OCI-LY1 (cell line): Measurements from ENCODE around the gene C11orf42.
A peak's percentile ranks its signal among the peaks of the same experiment; 100 is the strongest.

Experiments used
- H2AFZ ChIP-seq: fragments of 200-600 bp; sonication (generic), shearing (Covaris generic); 2 replicates; pipeline ENCODE4 v1.6.0; 2014; ENCODE audit warnings: antibody characterized with exemption, mild to moderate bottlenecking, low read length
- H3F3A ChIP-seq: fragments of 200-600 bp; sonication (generic), shearing (Covaris generic); 2 replicates; pipeline ENCODE4 v1.6.0; 2014; ENCODE audit warnings: mild to moderate bottlenecking, antibody characterized with exemption, low read length, moderate library complexity; ENCODE audit not compliant: insufficient read depth
- H3K27ac ChIP-seq: fragments of 200-600 bp; sonication (generic); 2 replicates; pipeline ENCODE4 v1.5.1; 2014; ENCODE audit warnings: low read length, mixed run types, mild to moderate bottlenecking, low read depth; ENCODE audit not compliant: poor library complexity, severe bottlenecking
- H3K27me3 ChIP-seq: fragments of 200-600 bp; sonication (generic); 2 replicates; pipeline ENCODE4 v1.6.0; 2014; ENCODE audit warnings: antibody characterized with exemption, mild to moderate bottlenecking, low read length, moderate library complexity; ENCODE audit not compliant: insufficient read depth
- H3K36me3 ChIP-seq: fragments of 200-600 bp; sonication (generic); 2 replicates; pipeline ENCODE4 v1.6.1; 2014; ENCODE audit warnings: mild to moderate bottlenecking, antibody characterized with exemption, low read length, moderate library complexity, mixed read lengths; ENCODE audit not compliant: insufficient read depth
- H3K4me1 ChIP-seq: fragments of 200-600 bp; sonication (generic); 2 replicates; pipeline ENCODE4 v1.5.1; 2014; ENCODE audit warnings: mild to moderate bottlenecking, low read length, moderate library complexity; ENCODE audit not compliant: insufficient read depth, severe bottlenecking
- H3K4me2 ChIP-seq: fragments of 200-600 bp; sonication (generic), shearing (Covaris generic); 2 replicates; pipeline ENCODE4 v1.6.1; 2014; ENCODE audit warnings: low read length
- H3K4me3 ChIP-seq: fragments of 200-600 bp; sonication (generic); 2 replicates; pipeline ENCODE4 v1.5.1; 2014; ENCODE audit warnings: low read length, low read depth, mild to moderate bottlenecking, mixed read lengths; ENCODE audit not compliant: poor library complexity, severe bottlenecking
- H3K79me2 ChIP-seq: fragments of 200-600 bp; shearing (Covaris generic); 2 replicates; pipeline ENCODE4 v1.6.1; 2016; ENCODE audit warnings: mixed run types, low read length, mixed read lengths; ENCODE audit not compliant: insufficient read depth
- H3K9ac ChIP-seq: fragments of 200-600 bp; sonication (generic), shearing (Covaris generic); 2 replicates; pipeline ENCODE4 v1.6.1; 2014; ENCODE audit warnings: mild to moderate bottlenecking, low read length, mixed read lengths
- H3K9me2 ChIP-seq: fragments of 200-600 bp; sonication (generic), shearing (Covaris generic); 2 replicates; pipeline ENCODE4 v1.6.1; 2014; ENCODE audit warnings: low read depth, mild to moderate bottlenecking, low read length, mixed read lengths
- H3K9me3 ChIP-seq: fragments of 200-600 bp; shearing (Covaris generic); 2 replicates; pipeline ENCODE4 v1.6.1; 2014; ENCODE audit warnings: low read length, mixed read lengths
- H4K20me1 ChIP-seq: fragments of 200-600 bp; sonication (generic), shearing (Covaris generic); 2 replicates; pipeline ENCODE4 v1.6.0; 2016; ENCODE audit warnings: mild to moderate bottlenecking, low read length; ENCODE audit not compliant: insufficient read depth
- CTCF ChIP-seq: fragments of 200-600 bp; sonication (generic), shearing (Covaris generic); IDR thresholded peaks from 2 replicates; pipeline ENCODE4 v1.5.1; 2017; ENCODE audit warnings: mild to moderate bottlenecking, antibody characterized with exemption, low read length, moderate library complexity, mixed read lengths
- EZH2 ChIP-seq: fragments of 200-600 bp; sonication (generic), shearing (Covaris generic); IDR thresholded peaks from 2 replicates; pipeline ENCODE4 v1.8.0; 2017; ENCODE audit warnings: borderline replicate concordance, mixed run types, mild to moderate bottlenecking, antibody characterized with exemption, low read length, moderate library complexity, mixed read lengths

C11orf42 gene

DNA sequence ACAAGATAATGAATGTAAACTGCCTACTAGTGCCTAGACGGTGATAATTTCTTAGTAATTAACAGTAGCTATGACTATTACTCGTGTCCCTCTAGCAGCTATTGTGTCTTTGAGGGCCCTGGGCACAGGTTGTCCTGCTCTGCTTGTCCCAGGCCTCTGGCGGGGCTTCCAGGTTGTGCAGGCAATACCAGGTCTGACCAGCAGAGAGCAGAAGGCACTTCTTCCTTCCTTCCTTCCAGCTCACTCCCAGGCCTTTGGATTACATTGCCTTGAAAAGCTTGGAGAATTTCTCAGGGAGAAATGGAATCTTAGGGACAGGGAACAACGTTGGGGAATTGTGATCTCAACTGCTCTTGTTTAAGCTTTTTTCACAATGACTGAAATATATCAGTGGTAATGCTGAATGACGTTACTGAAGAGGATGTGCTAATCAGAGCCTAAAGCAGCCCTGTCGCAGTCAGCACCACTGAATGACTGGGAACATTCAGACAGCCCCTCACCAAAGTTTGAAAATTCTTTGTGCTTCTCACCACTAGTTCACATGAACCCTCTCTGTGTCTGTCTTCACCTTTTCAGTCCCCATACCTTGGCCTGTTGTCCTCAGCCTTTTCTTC, 45.9 kb downstream of the C11orf42 start:
- Histone ChIP-seq H4K20me1 (no peaks in the 10 kb centered on the region), H3K36me3 (no peaks in the 10 kb centered on the region), H3K4me2 (no peak overlapping the region), H3K27ac (no peak overlapping the region), H3K4me1 (no peaks in the 10 kb centered on the region), H2AFZ (no peak overlapping the region), H3K9ac (no peak overlapping the region), H3K9me2 (no peaks in the 10 kb centered on the region), H3K27me3 (no peaks in the 10 kb centered on the region), H3K79me2 (no peaks in the 10 kb centered on the region), H3F3A (no peaks in the 10 kb centered on the region), H3K9me3 (no peaks in the 10 kb centered on the region), H3K4me3 (no peak overlapping the region)
- TF ChIP-seq EZH2 (no peak), CTCF (peak; percentile 89)

- no peaks in the 10 kb centered on the region for H3K4me1 ChIP-seq
- no peaks in the 10 kb centered on the region for H3K9me2 ChIP-seq
- H3K79me2 ChIP-seq, result no peaks in the 10 kb centered on the region
- H3K27ac ChIP-seq, result no peak overlapping the region
- H3F3A ChIP-seq, result no peaks in the 10 kb centered on the region
- H3K27me3 ChIP-seq, result no peaks in the 10 kb centered on the region
- no peaks in the 10 kb centered on the region for H4K20me1 ChIP-seq
- TF ChIP-seq CTCF (no peak), EZH2 (no peak)
- H3K9ac ChIP-seq, result no peak overlapping the region
- H3K4me2 ChIP-seq, result no peak overlapping the region
- no peaks in the 10 kb centered on the region for H3K36me3 ChIP-seq
- no peaks in the 10 kb centered on the region for H3K9me3 ChIP-seq
- no peak overlapping the region for H2AFZ ChIP-seq
- no peak overlapping the region for H3K4me3 ChIP-seq
Measured at GRCh38 chr11:6251990-6252473, 46.7 kb downstream of the C11orf42 start.

- H3K79me2 ChIP-seq, result no peaks in the 10 kb centered on the region
- H3K27ac ChIP-seq, result no peak overlapping the region
- H4K20me1 ChIP-seq, result no peaks in the 10 kb centered on the region
- H3K4me3 ChIP-seq, result no peak overlapping the region
- no peaks in the 10 kb centered on the region for H3K36me3 ChIP-seq
- TF ChIP-seq EZH2 (no peak), CTCF (no peak)
- H3K4me1 ChIP-seq, result no peaks in the 10 kb centered on the region
- H3K4me2 ChIP-seq, result no peak overlapping the region
- no peak overlapping the region for H3K9ac ChIP-seq
- H3K27me3 ChIP-seq, result no peaks in the 10 kb centered on the region
- H2AFZ ChIP-seq, result no peak overlapping the region
- H3K9me2 ChIP-seq, result no peaks in the 10 kb centered on the region
- no peaks in the 10 kb centered on the region for H3F3A ChIP-seq
- no peaks in the 10 kb centered on the region for H3K9me3 ChIP-seq
Measured at GRCh38 chr11:6253197-6253596, 47.8 kb downstream of the C11orf42 start.
